H1 (cell line): ENCODE results near the gene DRAM2. TPM values are rescaled to one million over a fixed set of nuclear protein-coding genes. Genes with fewer than 3 reads are reported as not detected.

ENCODE experiments used
- CTCF ChIA-PET: fragments of 300-600 bp; sonication (Branson Sonifier 250); formaldehyde crosslinking; loops from one replicate; lab custom pipeline; 2021; ENCODE audit not compliant: partially characterized antibody; lab: Charles Lee
- POLR2A ChIA-PET: fragments of 300-600 bp; sonication (Branson Sonifier 250); formaldehyde crosslinking; loops from one replicate; lab custom pipeline; 2021; ENCODE audit warnings: inconsistent platforms; ENCODE audit not compliant: partially characterized antibody; lab: Charles Lee
- DNase-seq, 2 experiments: peaks; one replicate each; pipeline versions ENCODE4 v3.0.0 to v3.0.0-alpha.2; 2010 to 2022; ENCODE audit warnings: low spot score in 2 of 2, low read depth in 1 of 2, mixed read lengths in 1 of 2
- FAIRE-seq: peaks from 2 replicates; lab custom pipeline; 2011; peaks lifted over from hg19 to GRCh38; lab: Jason Lieb, UNC
- H2AFZ ChIP-seq: 2 replicates; pipeline ENCODE4 v1.8.1; 2012; ENCODE audit warnings: low read length, inconsistent platforms
- H2AK5ac ChIP-seq: 2 replicates; pipeline ENCODE4 v1.6.1; 2013; ENCODE audit warnings: low read depth, low read length
- H2BK120ac ChIP-seq: replicated peaks from 2 replicates; pipeline ENCODE3; 2013; ENCODE audit warnings: low read depth, low read length, inconsistent platforms
- H2BK12ac ChIP-seq: 2 replicates; pipeline ENCODE4 v1.6.1; 2013; ENCODE audit warnings: low read depth, low read length
- H2BK15ac ChIP-seq: 2 replicates; pipeline ENCODE4 v1.6.1; 2013; ENCODE audit warnings: low read length
- H2BK20ac ChIP-seq: 2 replicates; pipeline ENCODE4 v1.6.1; 2013; ENCODE audit warnings: low read length
- H2BK5ac ChIP-seq: 2 replicates; pipeline ENCODE4 v1.6.1; 2013; ENCODE audit warnings: low read depth, low read length
- H3K14ac ChIP-seq: 2 replicates; pipeline ENCODE4 v1.6.1; 2013; ENCODE audit warnings: inconsistent platforms; ENCODE audit not compliant: insufficient read length
- H3K18ac ChIP-seq: 2 replicates; pipeline ENCODE4 v1.6.1; 2013; ENCODE audit warnings: low read length; ENCODE audit errors: extremely low read depth
- H3K23ac ChIP-seq: 2 replicates; pipeline ENCODE4 v1.6.1; 2013; ENCODE audit warnings: inconsistent platforms; ENCODE audit not compliant: insufficient read length
- H3K23me2 ChIP-seq: 2 replicates; pipeline ENCODE4 v1.6.1; 2013; ENCODE audit warnings: low read depth, low read length
- H3K27ac ChIP-seq: 2 replicates; pipeline ENCODE4 v1.6.1; 2011; ENCODE audit warnings: low read depth, low read length, inconsistent platforms
- H3K27me3 ChIP-seq, 4 experiments: replicated peaks in 1 of 4; 1 replicate in 1 of 4; 2 replicates in 3 of 4; pipeline versions ENCODE4 v1.6.1 to v1.8.1; 2011 to 2013; ENCODE audit warnings: low read length in 3 of 4, mild to moderate bottlenecking in 3 of 4, inconsistent platforms in 2 of 4, mixed read lengths in 2 of 4, moderate library complexity in 1 of 4; ENCODE audit not compliant: control insufficient read depth in 3 of 4, insufficient read depth in 3 of 4; ENCODE audit errors: extremely low read depth in 1 of 4
- H3K36me3 ChIP-seq, 4 experiments: 2 replicates each; pipeline versions ENCODE4 v1.6.1 to v1.8.1; 2011 to 2013; ENCODE audit warnings: mild to moderate bottlenecking in 4 of 4, low read length in 3 of 4, moderate library complexity in 2 of 4, control low read depth in 1 of 4, inconsistent platforms in 1 of 4; ENCODE audit not compliant: insufficient read depth in 4 of 4, control insufficient read depth in 2 of 4
- H3K4ac ChIP-seq: replicated peaks from 2 replicates; pipeline ENCODE3; 2013; ENCODE audit warnings: low read length, low read depth, mixed read lengths, inconsistent platforms; ENCODE audit not compliant: insufficient read length
- H3K4me1 ChIP-seq, 4 experiments: replicated peaks in 1 of 4; 1 replicate in 1 of 4; 2 replicates in 3 of 4; pipeline versions ENCODE4 v1.6.1 to v1.8.1; 2011 to 2013; ENCODE audit warnings: low read length in 3 of 4, inconsistent platforms in 2 of 4, mixed read lengths in 1 of 4; ENCODE audit not compliant: insufficient read depth in 4 of 4, control insufficient read depth in 3 of 4
- H3K4me2 ChIP-seq, 2 experiments: 2 replicates each; pipeline versions ENCODE4 v1.6.1 to v1.8.1; 2011 to 2013; ENCODE audit warnings: low read depth in 2 of 2, low read length in 2 of 2, control low read depth in 1 of 2, inconsistent platforms in 1 of 2, mild to moderate bottlenecking in 1 of 2; ENCODE audit not compliant: insufficient read depth in 1 of 2
- H3K4me3 ChIP-seq, 4 experiments: fragments of 200-600, 300-600 bp in 1 of 4; sonication (generic), shearing (Covaris generic), sonication (Bioruptor Twin) in 1 of 4; 2 replicates each; pipeline versions ENCODE4 v1.5.1 to v1.8.1; 2011 to 2016; ENCODE audit warnings: low read length in 4 of 4, low read depth in 3 of 4, control low read depth in 2 of 4, inconsistent platforms in 2 of 4, mild to moderate bottlenecking in 2 of 4, mixed read lengths in 1 of 4, moderate library complexity in 1 of 4; ENCODE audit not compliant: insufficient read depth in 2 of 4; ENCODE audit errors: extremely low read depth in 1 of 4
- H3K56ac ChIP-seq: replicated peaks from 2 replicates; pipeline ENCODE3; 2013; ENCODE audit warnings: low read depth, mild to moderate bottlenecking, mixed read lengths, low read length, inconsistent platforms; ENCODE audit not compliant: insufficient read length
- H3K79me1 ChIP-seq: 2 replicates; pipeline ENCODE4 v1.6.1; 2013; ENCODE audit warnings: low read depth, low read length, control low read depth
- H3K79me2 ChIP-seq, 2 experiments: 2 replicates each; pipeline versions ENCODE4 v1.6.1 to v1.8.1; 2012 to 2013; ENCODE audit warnings: low read length in 2 of 2, mild to moderate bottlenecking in 2 of 2, inconsistent platforms in 1 of 2; ENCODE audit not compliant: insufficient read depth in 2 of 2, control insufficient read depth in 1 of 2
- H3K9ac ChIP-seq, 4 experiments: replicated peaks in 1 of 4; 1 replicate in 1 of 4; 2 replicates in 3 of 4; pipeline versions ENCODE4 v1.6.1 to v1.8.1; 2011 to 2013; ENCODE audit warnings: low read depth in 3 of 4, low read length in 3 of 4, control low read depth in 2 of 4, mild to moderate bottlenecking in 2 of 4, moderate library complexity in 2 of 4, inconsistent platforms in 1 of 4; ENCODE audit errors: extremely low read depth in 1 of 4
- H3K9me3 ChIP-seq, 2 experiments: 2 replicates each; pipeline versions ENCODE4 v1.6.1 to v1.8.1; 2012 to 2013; ENCODE audit warnings: mild to moderate bottlenecking in 2 of 2, moderate library complexity in 2 of 2, control low read depth in 1 of 2, inconsistent platforms in 1 of 2, low read depth in 1 of 2, low read length in 1 of 2, mixed read lengths in 1 of 2; ENCODE audit not compliant: insufficient read depth in 2 of 2
- H4K20me1 ChIP-seq, 2 experiments: replicated peaks in 1 of 2; 2 replicates each; pipeline versions ENCODE3 to v1.8.1; 2011 to 2013; ENCODE audit warnings: inconsistent platforms in 2 of 2, low read length in 2 of 2, mild to moderate bottlenecking in 1 of 2; ENCODE audit not compliant: insufficient read depth in 2 of 2, control insufficient read depth in 1 of 2
- H4K5ac ChIP-seq: 2 replicates; pipeline ENCODE4 v1.6.1; 2013; ENCODE audit warnings: low read length, low read depth, mixed read lengths, inconsistent platforms; ENCODE audit not compliant: insufficient read length
- H4K8ac ChIP-seq: 2 replicates; pipeline ENCODE4 v1.8.0; 2013; ENCODE audit warnings: mild to moderate bottlenecking, moderate library complexity, low read length, inconsistent platforms; ENCODE audit not compliant: insufficient read depth; ENCODE audit errors: extremely low read depth
- H4K91ac ChIP-seq: replicated peaks from 2 replicates; pipeline ENCODE3; 2013; ENCODE audit warnings: low read length, mixed read lengths, inconsistent platforms; ENCODE audit not compliant: insufficient read length
- BCL11A ChIP-seq, 2 experiments: IDR thresholded peaks; one replicate each; pipeline ENCODE4 v1.6.1; 2011; ENCODE audit warnings: low read depth in 2 of 2, low read length in 2 of 2, mild to moderate bottlenecking in 2 of 2
- E2F6 ChIP-seq: IDR thresholded peaks from 2 replicates; pipeline ENCODE4 v1.6.1; 2012; ENCODE audit warnings: inconsistent platforms
- KDM1A ChIP-seq: fragments of 200-600, 300-600 bp; sonication (generic); IDR thresholded peaks from 2 replicates; pipeline ENCODE4 v1.7.1; 2016; ENCODE audit warnings: mild to moderate bottlenecking, low read length, borderline replicate concordance
- MAFK ChIP-seq: IDR thresholded peaks from 2 replicates; pipeline ENCODE4 v1.6.1; 2012; ENCODE audit warnings: low read depth, mild to moderate bottlenecking, improper control_type of control experiment, low read length
- NANOG ChIP-seq: IDR thresholded peaks from 2 replicates; pipeline ENCODE4 v1.6.1; 2011; ENCODE audit warnings: low read length, low read depth, mild to moderate bottlenecking, inconsistent platforms; ENCODE audit not compliant: insufficient read depth, poor library complexity, severe bottlenecking
- RAD21 ChIP-seq, 2 experiments: IDR thresholded peaks in 1 of 2; conservative IDR thresholded peaks in 1 of 2; 2 replicates each; pipeline ENCODE4 v1.6.1; 2011; ENCODE audit warnings: low read depth in 2 of 2, low read length in 2 of 2, improper control_type of control experiment in 1 of 2, inconsistent platforms in 1 of 2, mild to moderate bottlenecking in 1 of 2, moderate library complexity in 1 of 2
- SIX5 ChIP-seq: IDR thresholded peaks from 2 replicates; pipeline ENCODE4 v1.6.1; 2011; ENCODE audit warnings: mild to moderate bottlenecking, low read depth, low read length
- SP2 ChIP-seq: IDR thresholded peaks from 2 replicates; pipeline ENCODE4 v1.6.1; 2012; ENCODE audit warnings: mild to moderate bottlenecking, low read length, inconsistent platforms
- SP4 ChIP-seq: IDR thresholded peaks from 2 replicates; pipeline ENCODE4 v1.6.1; 2012; ENCODE audit warnings: low read length, inconsistent platforms
- YY1 ChIP-seq: IDR thresholded peaks from 2 replicates; pipeline ENCODE4 v1.6.1; 2011; ENCODE audit warnings: low read depth, mild to moderate bottlenecking, low read length
- WGBS, 2 experiments: shearing (Covaris generic) in 1 of 2; methylation state at CpG; one replicate each; pipeline versions ENCODE4 v1.1.6 to v1.1.7; 2013 to 2015; ENCODE audit warnings: low lambda C conversion rate in 2 of 2, mixed read lengths in 2 of 2, inconsistent platforms in 1 of 2, low coverage in 1 of 2, missing lambda C conversion rate in 1 of 2; ENCODE audit not compliant: insufficient replicate concordance in 2 of 2, insufficient coverage in 1 of 2, insufficient read length in 1 of 2; ENCODE audit errors: extremely low coverage in 1 of 2, missing lambda C conversion rate in 1 of 2; 5-methylcytosine and 5-hydroxymethylcytosine counted together
- polyA plus RNA-seq, 7 experiments: library from polyadenylated mRNA; depleted of rRNA in 3 of 7; stranded (reverse) in 5 of 7; unstranded in 2 of 7; fragments of >200 nt in 5 of 7; fragments of 200-250 nt in 2 of 7; gene quantifications; 1 replicate in 5 of 7; 2 replicates in 1 of 7; 4 replicates in 1 of 7; pipeline versions ENCODE4 v1.2.1 to v1.2.3, GENCODE V29; 2011 to 2013; ENCODE audit warnings: missing spikeins in 2 of 7, mixed read lengths in 2 of 7
- total RNA-seq: library from RNA; stranded (reverse); fragmentation: NEBNext Ultra II Directional; extraction: Animal tissue kit (Norgen Biotek cat#: 25700); gene quantifications from 2 replicates; pipeline ENCODE4 v1.2.1, GENCODE V29; 2021

Gene DRAM2
- total and polyA plus RNA-seq, 2 of the 8 experiments (the other 6 are each of a cell fraction or from before 2014, with no cell fraction given) = 35.2 to 68.2 TPM

GRCh38 chr1:111101854-111102642 lies 37.8 kb downstream of the DRAM2 start:
- Histone ChIP-seq H4K8ac (no peak overlapping the region), H4K91ac (no peak overlapping the region), H4K5ac (no peak overlapping the region), H2BK12ac (no peak overlapping the region), H3K79me1 (no peaks in the 10 kb centered on the region), H3K4me3 (no peak overlapping the region), H4K20me1 (no peaks in the 10 kb centered on the region), H2AK5ac (no peak overlapping the region), H3K4me2 (no peak overlapping the region), H3K56ac (no peak overlapping the region), H3K4ac (no peak overlapping the region), H3K79me2 (no peaks in the 10 kb centered on the region), H3K9me3 (peaks cover 21 to 34% of the 10 kb centered on the region in 2 experiments), H2BK5ac (no peak overlapping the region), H3K14ac (no peak overlapping the region), H2BK120ac (no peak overlapping the region), H3K23ac (no peak overlapping the region), H3K18ac (no peak overlapping the region), H2BK15ac (no peak overlapping the region), H3K36me3 (no peaks in the 10 kb centered on the region), H3K27ac (no peak overlapping the region), H3K27me3 (no peaks in the 10 kb centered on the region), H2BK20ac (no peak overlapping the region), H3K4me1 (no peaks in the 10 kb centered on the region), H2AFZ (no peak overlapping the region), H3K23me2 (no peaks in the 10 kb centered on the region), H3K9ac (no peak overlapping the region)
- CTCF ChIA-PET = interaction anchor here (0.6 kb wide), 1 partner anchor 71 kb away, joined by 3 read pairs; no protein-coding TSS in a partner anchor
- no peak for TF ChIP-seq SIX5
- TF ChIP-seq BCL11A (IDR thresholded peaks at IDR 0.05; ENCODE audit: low read depth in 2 of 2, low read length in 2 of 2) = no peak
- no peak for TF ChIP-seq SP2
- no peak for TF ChIP-seq KDM1A
- TF ChIP-seq SP4 = no peak
- no peak for TF ChIP-seq E2F6
- no peak for TF ChIP-seq MAFK
- TF ChIP-seq RAD21 (IDR thresholded peaks at IDR 0.05 in 1 of 2, conservative IDR thresholded peaks at IDR 0.05 in 1 of 2; ENCODE audit: low read depth in 2 of 2, low read length in 2 of 2) = no peak
- TF ChIP-seq YY1 = no peak
- no peak for TF ChIP-seq NANOG
- POLR2A ChIA-PET = no interaction called here
- 89% methylated on average over 5 of the region's 5 CpGs; no CpG with 5 or more reads in 1 of the 2 experiments for WGBS, 2 experiments
- FAIRE-seq = no peak
- DNase-seq = no peak
